HepG2 (cell line): ENCODE measurements around the gene THADA.

Source experiments
- EHMT2 ChIP-seq: fragments of 200-600 bp; sonication (generic); IDR thresholded peaks from 2 replicates; pipeline ENCODE4 v1.7.0; 2017; ENCODE audit warnings: antibody characterized with exemption, low read depth, low read length, borderline replicate concordance
- FOXA3 ChIP-seq: IDR thresholded peaks from 2 replicates; pipeline ENCODE4 v1.6.1; 2016; ENCODE audit warnings: missing genetic modification reagents, missing compliant biosample characterization
- HCFC1 ChIP-seq: fragments of 150-350 bp; IDR thresholded peaks from 2 replicates; pipeline ENCODE4 v1.6.1; 2014; ENCODE audit warnings: low read depth, low read length
- HMGA1 ChIP-seq: sonication (generic); formaldehyde crosslinking; conservative IDR thresholded peaks from 2 replicates; pipeline ENCODE4 v1.4.0; 2020; ENCODE audit warnings: missing genetic modification reagents
- KMT2A ChIP-seq: sonication (generic); formaldehyde crosslinking; IDR thresholded peaks from 2 replicates; pipeline ENCODE4 v1.4.0; 2020; ENCODE audit warnings: missing genetic modification reagents
- ZNF678 ChIP-seq: sonication (generic); formaldehyde crosslinking; IDR thresholded peaks from 2 replicates; pipeline ENCODE4 v1.4.0; 2020; ENCODE audit warnings: mild to moderate bottlenecking, missing genetic modification reagents
- ZNF720 ChIP-seq: sonication (generic); formaldehyde crosslinking; IDR thresholded peaks from 2 replicates; pipeline ENCODE4 v1.4.0; 2020; ENCODE audit warnings: missing genetic modification reagents
- TF ChIP-seq, protein P1 (sequence below): sonication (generic); formaldehyde crosslinking; IDR thresholded peaks from 2 replicates; pipeline ENCODE4 v1.4.0; 2020; ENCODE audit warnings: missing genetic modification reagents, mild to moderate bottlenecking, borderline replicate concordance
- TF ChIP-seq, protein P2 (sequence below): sonication (generic); formaldehyde crosslinking; IDR thresholded peaks from 2 replicates; pipeline ENCODE4 v1.4.0; 2020; ENCODE audit warnings: missing genetic modification reagents, borderline replicate concordance
- TF ChIP-seq, protein P3 (sequence below): sonication (generic); formaldehyde crosslinking; IDR thresholded peaks from 2 replicates; pipeline ENCODE4 v1.8.0; 2022; ENCODE audit warnings: missing genetic modification reagents, mild to moderate bottlenecking, inconsistent platforms, borderline replicate concordance

- TF ChIP-seq KMT2A (CRISPR knock-in tag) (no peak), HCFC1 (no peak), FOXA3 (CRISPR knock-in tag) (no peak), ZNF720 (no peak), ZNF678 (CRISPR knock-in tag) (no peak), EHMT2 (no peak), HMGA1 (CRISPR knock-in tag) (no peak)
- TF ChIP-seq, protein P1, sequence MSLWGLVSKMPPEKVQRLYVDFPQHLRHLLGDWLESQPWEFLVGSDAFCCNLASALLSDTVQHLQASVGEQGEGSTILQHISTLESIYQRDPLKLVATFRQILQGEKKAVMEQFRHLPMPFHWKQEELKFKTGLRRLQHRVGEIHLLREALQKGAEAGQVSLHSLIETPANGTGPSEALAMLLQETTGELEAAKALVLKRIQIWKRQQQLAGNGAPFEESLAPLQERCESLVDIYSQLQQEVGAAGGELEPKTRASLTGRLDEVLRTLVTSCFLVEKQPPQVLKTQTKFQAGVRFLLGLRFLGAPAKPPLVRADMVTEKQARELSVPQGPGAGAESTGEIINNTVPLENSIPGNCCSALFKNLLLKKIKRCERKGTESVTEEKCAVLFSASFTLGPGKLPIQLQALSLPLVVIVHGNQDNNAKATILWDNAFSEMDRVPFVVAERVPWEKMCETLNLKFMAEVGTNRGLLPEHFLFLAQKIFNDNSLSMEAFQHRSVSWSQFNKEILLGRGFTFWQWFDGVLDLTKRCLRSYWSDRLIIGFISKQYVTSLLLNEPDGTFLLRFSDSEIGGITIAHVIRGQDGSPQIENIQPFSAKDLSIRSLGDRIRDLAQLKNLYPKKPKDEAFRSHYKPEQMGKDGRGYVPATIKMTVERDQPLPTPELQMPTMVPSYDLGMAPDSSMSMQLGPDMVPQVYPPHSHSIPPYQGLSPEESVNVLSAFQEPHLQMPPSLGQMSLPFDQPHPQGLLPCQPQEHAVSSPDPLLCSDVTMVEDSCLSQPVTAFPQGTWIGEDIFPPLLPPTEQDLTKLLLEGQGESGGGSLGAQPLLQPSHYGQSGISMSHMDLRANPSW (CRISPR knock-in tag): no peak
- TF ChIP-seq, protein P2, sequence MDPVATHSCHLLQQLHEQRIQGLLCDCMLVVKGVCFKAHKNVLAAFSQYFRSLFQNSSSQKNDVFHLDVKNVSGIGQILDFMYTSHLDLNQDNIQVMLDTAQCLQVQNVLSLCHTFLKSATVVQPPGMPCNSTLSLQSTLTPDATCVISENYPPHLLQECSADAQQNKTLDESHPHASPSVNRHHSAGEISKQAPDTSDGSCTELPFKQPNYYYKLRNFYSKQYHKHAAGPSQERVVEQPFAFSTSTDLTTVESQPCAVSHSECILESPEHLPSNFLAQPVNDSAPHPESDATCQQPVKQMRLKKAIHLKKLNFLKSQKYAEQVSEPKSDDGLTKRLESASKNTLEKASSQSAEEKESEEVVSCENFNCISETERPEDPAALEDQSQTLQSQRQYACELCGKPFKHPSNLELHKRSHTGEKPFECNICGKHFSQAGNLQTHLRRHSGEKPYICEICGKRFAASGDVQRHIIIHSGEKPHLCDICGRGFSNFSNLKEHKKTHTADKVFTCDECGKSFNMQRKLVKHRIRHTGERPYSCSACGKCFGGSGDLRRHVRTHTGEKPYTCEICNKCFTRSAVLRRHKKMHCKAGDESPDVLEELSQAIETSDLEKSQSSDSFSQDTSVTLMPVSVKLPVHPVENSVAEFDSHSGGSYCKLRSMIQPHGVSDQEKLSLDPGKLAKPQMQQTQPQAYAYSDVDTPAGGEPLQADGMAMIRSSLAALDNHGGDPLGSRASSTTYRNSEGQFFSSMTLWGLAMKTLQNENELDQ (CRISPR knock-in tag): no peak
- TF ChIP-seq, protein P3, sequence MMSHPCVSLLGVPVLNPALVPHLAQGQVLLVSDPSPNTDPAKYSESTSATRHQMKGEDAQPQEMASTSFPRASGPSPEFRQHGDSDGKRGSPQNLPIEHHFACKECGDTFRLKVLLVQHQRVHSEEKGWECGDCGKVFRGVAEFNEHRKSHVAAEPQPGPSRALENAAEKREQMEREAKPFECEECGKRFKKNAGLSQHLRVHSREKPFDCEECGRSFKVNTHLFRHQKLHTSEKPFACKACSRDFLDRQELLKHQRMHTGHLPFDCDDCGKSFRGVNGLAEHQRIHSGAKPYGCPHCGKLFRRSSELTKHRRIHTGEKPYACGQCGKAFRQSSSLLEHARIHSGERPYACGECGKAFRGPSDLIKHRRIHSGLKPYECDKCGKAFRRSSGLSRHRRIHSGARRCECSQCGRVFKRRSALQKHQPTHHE (CRISPR knock-in tag): no peak
Observed at GRCh38 chr2:43520919-43521318, 74.9 kb downstream of the THADA start.
